ENCODE data around the gene POLR2H.

DNA sequence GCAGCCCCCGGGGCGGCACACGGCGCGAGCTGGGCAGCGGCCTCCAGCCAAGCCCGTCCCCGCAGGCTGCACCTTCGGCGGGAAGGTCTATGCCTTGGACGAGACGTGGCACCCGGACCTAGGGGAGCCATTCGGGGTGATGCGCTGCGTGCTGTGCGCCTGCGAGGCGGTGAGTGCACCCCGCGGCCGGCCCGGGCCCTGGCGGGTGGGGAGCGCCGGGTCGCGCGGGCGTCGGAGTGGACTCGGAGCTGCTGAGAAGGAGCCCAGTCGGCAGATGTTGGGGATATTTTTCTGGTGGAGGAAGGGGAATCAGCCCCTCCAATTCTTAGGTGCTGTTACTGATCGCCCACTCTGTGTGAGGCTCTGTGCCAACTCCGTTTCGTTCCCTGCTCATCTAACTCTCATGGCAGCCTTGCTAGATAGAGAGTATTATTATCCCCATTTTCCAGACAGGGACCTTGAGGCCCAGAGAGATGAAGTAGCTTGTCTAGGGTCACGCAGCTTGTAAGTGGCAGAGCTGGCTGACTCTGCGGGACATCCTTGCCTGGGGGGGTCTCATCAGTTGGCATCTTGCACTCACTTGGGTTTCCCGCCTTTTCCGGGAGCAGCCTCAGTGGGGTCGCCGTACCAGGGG, 19.2 kb downstream of the POLR2H start:
- TF ChIP-seq, protein P1, sequence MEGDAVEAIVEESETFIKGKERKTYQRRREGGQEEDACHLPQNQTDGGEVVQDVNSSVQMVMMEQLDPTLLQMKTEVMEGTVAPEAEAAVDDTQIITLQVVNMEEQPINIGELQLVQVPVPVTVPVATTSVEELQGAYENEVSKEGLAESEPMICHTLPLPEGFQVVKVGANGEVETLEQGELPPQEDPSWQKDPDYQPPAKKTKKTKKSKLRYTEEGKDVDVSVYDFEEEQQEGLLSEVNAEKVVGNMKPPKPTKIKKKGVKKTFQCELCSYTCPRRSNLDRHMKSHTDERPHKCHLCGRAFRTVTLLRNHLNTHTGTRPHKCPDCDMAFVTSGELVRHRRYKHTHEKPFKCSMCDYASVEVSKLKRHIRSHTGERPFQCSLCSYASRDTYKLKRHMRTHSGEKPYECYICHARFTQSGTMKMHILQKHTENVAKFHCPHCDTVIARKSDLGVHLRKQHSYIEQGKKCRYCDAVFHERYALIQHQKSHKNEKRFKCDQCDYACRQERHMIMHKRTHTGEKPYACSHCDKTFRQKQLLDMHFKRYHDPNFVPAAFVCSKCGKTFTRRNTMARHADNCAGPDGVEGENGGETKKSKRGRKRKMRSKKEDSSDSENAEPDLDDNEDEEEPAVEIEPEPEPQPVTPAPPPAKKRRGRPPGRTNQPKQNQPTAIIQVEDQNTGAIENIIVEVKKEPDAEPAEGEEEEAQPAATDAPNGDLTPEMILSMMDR (conservative IDR thresholded peaks at IDR 0.05; ENCODE audit: low read depth, low read length) = no peak
- TF ChIP-seq EZH2 (IDR thresholded peaks at IDR 0.05; ENCODE audit: borderline replicate concordance, low read depth, low read length, poor library complexity, severe bottlenecking) = peak; percentile 98
